Pancreas (tissue), 10 donors: Measurements from ENCODE around the gene PRICKLE2. TPM values are rescaled to one million over a fixed set of nuclear protein-coding genes. Genes with fewer than 3 reads are reported as not detected.

Experiments used
- ATAC-seq, 4 donors: fragments of 200-7000 bp; cut with Tn5 transposase; one replicate each; pipeline versions ENCODE4 v1.8.0 to v1.9.1; 2020; ENCODE audit warnings: mild to moderate bottlenecking in 4 of 4, moderate library complexity in 4 of 4
- DNase-seq, 6 donors: peaks; one replicate each; pipeline ENCODE4 v3.0.0-alpha.2; 2020
- FAIRE-seq: peaks from 2 replicates; lab custom pipeline; 2012; peaks lifted over from hg19 to GRCh38; lab: Jason Lieb, UNC
- H3K27ac ChIP-seq, 4 donors: fragments of 200-600 bp; sonication (generic); 1 replicate in 3 of 4; 2 replicates in 1 of 4; pipeline versions ENCODE4 v1.5.0 to v1.8.0; 2020
- H3K27me3 ChIP-seq, 4 donors: fragments of 200-600 bp; one replicate each; pipeline ENCODE4 v1.8.0; 2021
- H3K36me3 ChIP-seq, 3 donors: fragments of 200-600 bp; sonication (generic) in 1 of 3; one replicate each; pipeline versions ENCODE4 v1.5.0 to v1.8.0; 2020 to 2021
- H3K4me1 ChIP-seq, 3 donors: fragments of 200-600 bp; one replicate each; pipeline ENCODE4 v1.8.0; 2021
- H3K4me3 ChIP-seq, 4 donors: fragments of 200-600 bp; sonication (generic) in 2 of 4; one replicate each; pipeline versions ENCODE4 v1.5.0 to v1.8.0; 2020 to 2021
- H3K9me3 ChIP-seq, 4 donors: fragments of 200-600 bp; one replicate each; pipeline ENCODE4 v1.8.0; 2021
- WGBS, 2 donors: extraction: QIAGEN DNeasy Blood & Tissue Kit; methylation state at CpG; one replicate each; pipeline ENCODE4 v1.1.7; 2013; 5-methylcytosine and 5-hydroxymethylcytosine counted together
- intact Hi-C, 3 donors: fragments of 100-400 bp; cut with DNase I; formaldehyde crosslinking; loops; one replicate each; pipeline versions ENCODE4 v1.11.1 to v1.14.2; 2022
- polyA plus RNA-seq, 2 donors: library from polyadenylated mRNA; stranded (reverse); fragments of 200-250 nt; gene quantifications; one replicate each; pipeline ENCODE4 v1.2.3, GENCODE V29; 2013
- total RNA-seq, 6 donors: library from RNA; stranded (reverse); fragmentation: NEBNext Ultra II Directional in 4 of 6; extraction: Animal tissue kit (Norgen Biotek cat#: 25700) in 4 of 6; gene quantifications; one replicate each; pipeline versions ENCODE4 v1.2.1 to v1.2.4, GENCODE V29; 2021 to 2023
- TF ChIP-seq, protein P1 (sequence below), 4 donors: fragments of 200-600 bp; sonication (generic) in 3 of 4; IDR thresholded peaks; one replicate each; pipeline versions ENCODE4 v1.5.0 to v1.8.0; 2021; ENCODE audit warnings: antibody characterized with exemption in 4 of 4
- donor health status: healthy with polysubstance abuse.
- donor health status: DM: no; HTN: no; CAD: no; lungs with moderate emphysema.
- donor health status: DM: no; HTN: no; CAD: no.
- donor health status: control.
- donor health status: control.
- donor health status: Bipolar disorder and iron deficiency.
- donor health status: DM: yes; HTN: yes; CAD: no.
- donor health status: DM: no; HTN: no; CAD: no.
- donor health status: DM: no; HTN: no; CAD: no.
- donor health status: DM: yes; HTN: yes; CAD: no.

The PRICKLE2 gene
- total and polyA plus RNA-seq, 8 donors = 1.5 to 13.9 (median 7.2) TPM

DNA sequence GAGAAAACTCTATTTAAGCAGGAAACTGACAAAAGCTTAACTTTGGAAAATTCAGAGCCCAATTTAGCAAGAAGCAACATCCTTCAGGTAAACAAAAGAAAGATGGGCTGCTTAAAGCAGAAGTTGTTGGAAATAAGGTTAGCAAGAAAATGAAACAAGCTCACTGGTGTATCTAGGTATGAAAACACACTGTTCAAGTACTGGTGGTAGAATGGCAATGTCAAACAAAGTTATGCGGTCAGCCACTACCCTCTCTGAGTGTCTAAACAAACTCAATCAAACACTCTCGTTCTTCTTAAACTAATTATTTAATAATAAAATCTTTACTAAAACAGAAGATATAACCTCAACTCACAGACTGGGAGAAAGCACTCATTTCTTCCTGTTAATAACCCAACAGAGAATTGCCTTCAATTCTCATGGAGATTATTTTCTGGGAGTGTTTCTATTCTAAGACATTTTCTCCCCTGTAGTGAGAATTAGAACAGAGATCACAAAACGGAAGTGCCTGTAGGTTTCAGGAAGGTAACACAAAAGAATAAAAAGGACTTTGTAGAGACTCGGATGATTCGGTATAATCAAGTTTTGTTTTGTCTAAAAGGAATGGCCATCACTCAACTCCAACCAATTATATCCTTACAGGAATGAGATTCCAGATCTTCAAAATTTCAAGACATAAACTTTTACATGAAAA is 28.9 kb downstream of the PRICKLE2 start:
- DNase-seq = no peak
- H3K27ac ChIP-seq = no peak overlapping the region
- 89 to 96% methylated on average over 5 of the region's 5 CpGs for WGBS, 2 donors
- no peak for FAIRE-seq
- intact Hi-C loops = no loop called here
- no peak overlapping the region for H3K4me3 ChIP-seq
- TF ChIP-seq, protein P1, sequence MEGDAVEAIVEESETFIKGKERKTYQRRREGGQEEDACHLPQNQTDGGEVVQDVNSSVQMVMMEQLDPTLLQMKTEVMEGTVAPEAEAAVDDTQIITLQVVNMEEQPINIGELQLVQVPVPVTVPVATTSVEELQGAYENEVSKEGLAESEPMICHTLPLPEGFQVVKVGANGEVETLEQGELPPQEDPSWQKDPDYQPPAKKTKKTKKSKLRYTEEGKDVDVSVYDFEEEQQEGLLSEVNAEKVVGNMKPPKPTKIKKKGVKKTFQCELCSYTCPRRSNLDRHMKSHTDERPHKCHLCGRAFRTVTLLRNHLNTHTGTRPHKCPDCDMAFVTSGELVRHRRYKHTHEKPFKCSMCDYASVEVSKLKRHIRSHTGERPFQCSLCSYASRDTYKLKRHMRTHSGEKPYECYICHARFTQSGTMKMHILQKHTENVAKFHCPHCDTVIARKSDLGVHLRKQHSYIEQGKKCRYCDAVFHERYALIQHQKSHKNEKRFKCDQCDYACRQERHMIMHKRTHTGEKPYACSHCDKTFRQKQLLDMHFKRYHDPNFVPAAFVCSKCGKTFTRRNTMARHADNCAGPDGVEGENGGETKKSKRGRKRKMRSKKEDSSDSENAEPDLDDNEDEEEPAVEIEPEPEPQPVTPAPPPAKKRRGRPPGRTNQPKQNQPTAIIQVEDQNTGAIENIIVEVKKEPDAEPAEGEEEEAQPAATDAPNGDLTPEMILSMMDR (IDR thresholded peaks at IDR 0.05) = no peak
- H3K36me3 ChIP-seq = no peaks in the 10 kb centered on the region
- no peaks in the 10 kb centered on the region for H3K27me3 ChIP-seq
- H3K9me3 ChIP-seq = no peaks in the 10 kb centered on the region
- no peaks in the 10 kb centered on the region for H3K4me1 ChIP-seq
- ATAC-seq = no peak

DNA sequence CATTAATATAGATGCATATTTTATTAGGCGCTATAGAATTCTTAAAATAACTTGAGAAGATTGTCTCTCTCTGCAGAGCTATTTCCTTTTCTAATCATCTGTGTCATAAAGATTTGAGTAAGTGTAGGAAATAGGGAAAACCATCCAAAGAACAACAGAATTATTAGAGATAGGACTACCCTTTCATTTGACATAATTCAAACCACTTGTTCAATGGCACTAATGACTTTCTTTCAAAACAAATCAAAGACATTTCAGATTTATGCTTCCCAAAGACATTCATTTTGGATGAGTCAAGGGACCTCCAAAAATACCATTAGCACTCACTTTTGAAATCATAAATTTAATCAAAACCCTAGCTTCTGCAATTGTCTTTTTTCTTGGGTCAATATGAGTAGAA is 29.5 kb downstream of the PRICKLE2 start:
- no peak for DNase-seq
- FAIRE-seq = no peak
- H3K27ac ChIP-seq = no peak overlapping the region
- H3K4me1 ChIP-seq = no peaks in the 10 kb centered on the region
- no peak for ATAC-seq
- no peaks in the 10 kb centered on the region for H3K9me3 ChIP-seq
- H3K27me3 ChIP-seq = no peaks in the 10 kb centered on the region
- WGBS, 2 donors = 98 to 100% methylated on average over 1 of the region's 1 CpG
- H3K4me3 ChIP-seq = no peak overlapping the region
- no peaks in the 10 kb centered on the region for H3K36me3 ChIP-seq
- TF ChIP-seq, protein P1 (IDR thresholded peaks at IDR 0.05) = no peak
- intact Hi-C loops = no loop called here

DNA sequence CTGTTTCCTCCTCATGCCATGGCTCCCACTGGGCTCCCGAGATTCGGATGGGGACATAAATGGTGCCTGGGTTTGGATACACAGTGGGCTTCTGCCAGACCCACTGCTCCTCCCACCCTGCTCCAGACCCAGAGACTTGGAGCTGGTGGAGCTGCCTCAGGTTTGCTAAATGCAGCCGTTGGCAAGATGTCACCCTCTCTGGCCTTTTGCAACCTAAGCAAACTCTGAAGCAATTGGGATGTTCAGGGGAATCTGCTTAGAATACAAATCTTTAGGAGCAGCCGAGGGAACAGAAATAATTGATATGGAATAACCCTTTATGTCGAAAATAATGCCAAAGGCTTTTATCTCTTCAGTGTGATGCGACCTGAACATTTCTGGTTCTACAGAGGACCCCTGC is 33.4 kb downstream of the PRICKLE2 start:
- intact Hi-C loops = no loop called here
- Histone ChIP-seq H3K4me3 (no peak overlapping the region), H3K27me3 (no peaks in the 10 kb centered on the region), H3K4me1 (peaks cover 8 to 24% (median 10%) of the 10 kb centered on the region in 3 donors), H3K27ac (no peak overlapping the region), H3K36me3 (no peaks in the 10 kb centered on the region), H3K9me3 (no peaks in the 10 kb centered on the region)
- DNase-seq = no peak
- WGBS, 2 donors = 91 to 93% methylated on average over 6 of the region's 6 CpGs
- TF ChIP-seq, protein P1 (IDR thresholded peaks at IDR 0.05) = no peak
- no peak for FAIRE-seq
- no peak for ATAC-seq

DNA sequence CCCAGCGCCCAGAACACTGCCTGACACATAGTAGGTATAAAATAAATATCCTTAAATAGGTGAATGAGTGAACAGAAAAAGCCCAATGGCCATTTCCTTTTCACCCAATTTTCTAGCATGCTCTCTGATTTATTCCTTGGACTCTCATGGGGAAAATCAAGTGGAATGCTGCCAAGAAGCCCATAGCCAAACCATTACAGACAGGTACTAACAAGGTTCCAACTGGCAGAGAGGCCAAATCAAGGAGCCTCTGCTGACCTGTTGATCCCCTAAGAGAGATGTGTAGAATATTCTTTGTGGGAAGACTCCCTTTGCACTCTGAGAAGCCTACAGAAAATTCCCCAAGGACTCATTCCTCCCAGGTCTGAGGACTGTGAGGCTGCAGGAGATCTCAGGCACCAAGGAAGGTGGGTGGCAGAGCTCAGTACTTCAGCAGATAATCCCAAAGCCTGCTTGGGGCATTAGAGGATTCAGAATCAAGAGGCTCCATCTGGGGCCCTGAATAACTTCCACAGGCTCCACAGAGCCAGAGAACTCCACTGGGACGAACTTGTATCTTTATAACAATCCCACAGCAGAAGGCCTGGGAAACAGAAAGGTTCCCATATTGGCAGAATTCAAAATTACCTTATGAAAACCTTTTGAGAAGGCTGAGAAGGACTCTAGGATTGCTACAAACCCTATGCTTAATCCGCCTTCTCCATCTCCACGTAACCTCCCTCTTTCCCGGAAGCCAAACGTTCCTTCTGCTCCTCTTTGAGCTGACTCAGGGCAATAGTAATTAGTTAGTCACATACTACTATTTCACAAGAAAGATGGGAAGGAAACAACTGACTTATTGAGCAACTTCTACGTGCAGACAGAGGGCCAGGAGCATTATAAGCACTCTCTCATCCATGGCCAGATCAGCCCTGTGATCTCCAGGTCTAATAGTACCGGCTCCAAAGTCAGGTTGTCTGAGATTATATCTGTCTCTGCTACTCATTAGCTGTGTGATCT is 34.5 kb downstream of the PRICKLE2 start:
- Histone ChIP-seq H3K27me3 (no peaks in the 10 kb centered on the region), H3K27ac (no peak overlapping the region), H3K4me3 (no peak overlapping the region), H3K36me3 (no peaks in the 10 kb centered on the region), H3K4me1 (peaks cover 15 to 32% (median 17%) of the 10 kb centered on the region in 3 donors), H3K9me3 (no peaks in the 10 kb centered on the region)
- DNase-seq (no peak), ATAC-seq (no peak), FAIRE-seq (no peak)
- WGBS, 2 donors = 91 to 95% methylated on average over 8 of the region's 8 CpGs
- intact Hi-C loops = no loop called here
- TF ChIP-seq, protein P1 (IDR thresholded peaks at IDR 0.05) = no peak
